ENCODE results near the gene MPV17. TPM values are rescaled to one million over a fixed set of nuclear protein-coding genes. Genes with fewer than 3 reads are reported as not detected.

The MPV17 gene
- total and polyA plus RNA-seq, 9 donors: 47.0 to 169 (median 60.4) TPM

Other genes starting within 250 kb of the MPV17 start
- gene EMILIN1, start 244.5 kb downstream of the MPV17 start, total RNA-seq: 100 to 1,000 TPM; 121 to 321 (median 264) TPM
- 100 to 1,000 TPM in 1 of 2 donors, 1 to 10 TPM in 1; 8.6 to 177 TPM for gene EMILIN1, start 244.5 kb downstream of the MPV17 start, polyA plus RNA-seq
- 10 to 100 TPM in 1 of 7 donors, 1 to 10 TPM in 6; 1.3 to 10.7 (median 8.0) TPM for gene KHK, start 236.3 kb downstream of the MPV17 start, total RNA-seq
- 1 to 10 TPM; 2.7 to 3.9 TPM for gene KHK, start 236.3 kb downstream of the MPV17 start, polyA plus RNA-seq
- gene CGREF1, start 204.0 kb downstream of the MPV17 start, total RNA-seq: 10 to 100 TPM in 5 of 7 donors, 1 to 10 TPM in 2; 7.9 to 23.9 (median 17.6) TPM
- 1 to 10 TPM; 7.9 to 9.5 TPM for gene CGREF1, start 204.0 kb downstream of the MPV17 start, polyA plus RNA-seq
- 1 to 10 TPM in 5 of 7 donors, not detected in 2; 1.1 to 2.4 (median 1.5) TPM for gene ABHD1, start 199.3 kb downstream of the MPV17 start, total RNA-seq
- gene ABHD1, start 199.3 kb downstream of the MPV17 start, polyA plus RNA-seq: 1 to 10 TPM in 1 of 2 donors, under 1 TPM in 1; 0.86 to 1.6 TPM
- 100 to 1,000 TPM in 1 of 7 donors, 10 to 100 TPM in 6; 42.7 to 113 (median 70.8) TPM for gene PREB, start 188.5 kb downstream of the MPV17 start, total RNA-seq
- 10 to 100 TPM; 43.5 to 62.3 TPM for gene PREB, start 188.5 kb downstream of the MPV17 start, polyA plus RNA-seq
- not detected for gene PRR30, start 183.7 kb downstream of the MPV17 start, total RNA-seq
- not detected for gene PRR30, start 183.7 kb downstream of the MPV17 start, polyA plus RNA-seq
- 10 to 100 TPM in 5 of 7 donors, 1 to 10 TPM in 2; 8.4 to 72.2 (median 41.7) TPM for gene TCF23, start 174.1 kb downstream of the MPV17 start, total RNA-seq
- gene TCF23, start 174.1 kb downstream of the MPV17 start, polyA plus RNA-seq: 10 to 100 TPM; 31.7 to 56.1 TPM
- gene ATRAID, start 111.1 kb downstream of the MPV17 start, total RNA-seq: 100 to 1,000 TPM; 123 to 198 (median 135) TPM
- 100 to 1,000 TPM; 199 to 318 TPM for gene ATRAID, start 111.1 kb downstream of the MPV17 start, polyA plus RNA-seq
- gene SLC5A6, start 110.8 kb downstream of the MPV17 start, total RNA-seq: 10 to 100 TPM; 14.2 to 37.9 (median 21.4) TPM
- gene SLC5A6, start 110.8 kb downstream of the MPV17 start, polyA plus RNA-seq: 10 to 100 TPM; 11.2 to 13.9 TPM
- 10 to 100 TPM; 15.3 to 53.9 (median 36.3) TPM for gene CAD, start 105.7 kb downstream of the MPV17 start, total RNA-seq
- 10 to 100 TPM; 11.9 to 16.2 TPM for gene CAD, start 105.7 kb downstream of the MPV17 start, polyA plus RNA-seq
- 1 to 10 TPM in 1 of 7 donors, under 1 TPM in 3, not detected in 3; 0.23 to 1.1 (median 0.45) TPM for gene SLC30A3, start 60.0 kb downstream of the MPV17 start, total RNA-seq
- under 1 TPM; 0.27 to 0.38 TPM for gene SLC30A3, start 60.0 kb downstream of the MPV17 start, polyA plus RNA-seq
- under 1 TPM in 1 of 7 donors, not detected in 6; 0.56 TPM for gene DNAJC5G, start 47.7 kb downstream of the MPV17 start, total RNA-seq
- under 1 TPM; 0.16 to 0.83 TPM for gene DNAJC5G, start 47.7 kb downstream of the MPV17 start, polyA plus RNA-seq
- under 1 TPM in 4 of 7 donors, not detected in 3; 0.12 to 0.72 (median 0.49) TPM for gene TRIM54, start 40.7 kb downstream of the MPV17 start, total RNA-seq
- under 1 TPM; 0.20 to 0.21 TPM for gene TRIM54, start 40.7 kb downstream of the MPV17 start, polyA plus RNA-seq
- gene UCN, start 14.7 kb downstream of the MPV17 start, total RNA-seq: 1 to 10 TPM; 1.4 to 5.6 (median 1.6) TPM
- gene UCN, start 14.7 kb downstream of the MPV17 start, polyA plus RNA-seq: 1 to 10 TPM in 1 of 2 donors, not detected in 1; 1.5 TPM
- gene GTF3C2, start 33.7 kb upstream of the MPV17 start, total RNA-seq: 10 to 100 TPM; 32.8 to 57.7 (median 45.8) TPM
- gene GTF3C2, start 33.7 kb upstream of the MPV17 start, polyA plus RNA-seq: 10 to 100 TPM; 26.8 to 49.9 TPM
- 10 to 100 TPM; 28.0 to 46.8 (median 39.0) TPM for gene EIF2B4, start 47.2 kb upstream of the MPV17 start, total RNA-seq
- 10 to 100 TPM; 37.0 to 39.9 TPM for gene EIF2B4, start 47.2 kb upstream of the MPV17 start, polyA plus RNA-seq
- gene SNX17, start 47.5 kb upstream of the MPV17 start, total RNA-seq: 100 to 1,000 TPM in 4 of 7 donors, 10 to 100 TPM in 3; 72.3 to 111 (median 100) TPM
- gene SNX17, start 47.5 kb upstream of the MPV17 start, polyA plus RNA-seq: 10 to 100 TPM; 82.5 to 94.3 TPM
- 10 to 100 TPM in 6 of 7 donors, 1 to 10 TPM in 1; 4.8 to 24.1 (median 13.6) TPM for gene ZNF513, start 57.6 kb upstream of the MPV17 start, total RNA-seq
- 10 to 100 TPM in 1 of 2 donors, 1 to 10 TPM in 1; 3.4 to 11.0 TPM for gene ZNF513, start 57.6 kb upstream of the MPV17 start, polyA plus RNA-seq
- 10 to 100 TPM; 27.2 to 57.4 (median 48.0) TPM for gene PPM1G, start 86.5 kb upstream of the MPV17 start, total RNA-seq
- 10 to 100 TPM; 41.0 to 89.4 TPM for gene PPM1G, start 86.5 kb upstream of the MPV17 start, polyA plus RNA-seq
- gene NRBP1, start 105.5 kb upstream of the MPV17 start, total RNA-seq: 100 to 1,000 TPM in 1 of 7 donors, 10 to 100 TPM in 6; 50.8 to 108 (median 90.0) TPM
- gene NRBP1, start 105.5 kb upstream of the MPV17 start, polyA plus RNA-seq: 100 to 1,000 TPM in 1 of 2 donors, 10 to 100 TPM in 1; 79.0 to 169 TPM
- gene KRTCAP3, start 119.3 kb upstream of the MPV17 start, total RNA-seq: 10 to 100 TPM in 1 of 7 donors, 1 to 10 TPM in 6; 2.0 to 34.5 (median 4.4) TPM
- gene KRTCAP3, start 119.3 kb upstream of the MPV17 start, polyA plus RNA-seq: 1 to 10 TPM in 1 of 2 donors, under 1 TPM in 1; 0.82 to 2.8 TPM
- gene IFT172, start 166.6 kb upstream of the MPV17 start, total RNA-seq: 10 to 100 TPM; 37.0 to 52.1 (median 43.9) TPM
- 10 to 100 TPM; 23.9 to 28.9 TPM for gene IFT172, start 166.6 kb upstream of the MPV17 start, polyA plus RNA-seq
- gene FNDC4, start 172.1 kb upstream of the MPV17 start, total RNA-seq: 100 to 1,000 TPM in 1 of 7 donors, 10 to 100 TPM in 6; 27.3 to 117 (median 53.1) TPM
- 10 to 100 TPM; 40.2 to 62.3 TPM for gene FNDC4, start 172.1 kb upstream of the MPV17 start, polyA plus RNA-seq
- gene GCKR, start 173.7 kb upstream of the MPV17 start, total RNA-seq: 10 to 100 TPM in 3 of 7 donors, 1 to 10 TPM in 4; 1.3 to 14.5 (median 5.4) TPM
- gene GCKR, start 173.7 kb upstream of the MPV17 start, polyA plus RNA-seq: 1 to 10 TPM; 4.6 to 4.7 TPM

Measured in ovary (tissue), 9 donors.